ENCODE results near the gene OR4P4. TPM values are rescaled to one million over a fixed set of nuclear protein-coding genes. Genes with fewer than 3 reads are reported as not detected.

OR4P4 gene
- total and polyA plus RNA-seq, 8 donors = not detected

- H3K27me3 ChIP-seq = no peaks in the 10 kb centered on the region
- ATAC-seq (no peak), FAIRE-seq (no peak), DNase-seq (no peak)
- intact Hi-C loops (cut with DNase I) = no loop called here
- H3K27ac ChIP-seq = no peak overlapping the region
- WGBS, 2 donors = 38 to 50% methylated on average over 5 of the region's 5 CpGs
- no peaks in the 10 kb centered on the region for H3K9me3 ChIP-seq
- H3K4me1 ChIP-seq = no peaks in the 10 kb centered on the region
- no peak overlapping the region for H3K4me3 ChIP-seq
- H3K36me3 ChIP-seq = no peaks in the 10 kb centered on the region
- no peak for TF ChIP-seq CTCF (IDR thresholded peaks at IDR 0.05)
Measured at GRCh38 chr11:55673860-55674259, 38.9 kb downstream of the OR4P4 start.

Other genes with a start within 250 kb of the OR4P4 start
- not detected for gene OR4C15, start 80.6 kb upstream of the OR4P4 start, total RNA-seq
- not detected for gene OR4C15, start 80.6 kb upstream of the OR4P4 start, polyA plus RNA-seq
- not detected for gene OR4C16, start 63.0 kb upstream of the OR4P4 start, total RNA-seq
- gene OR4C16, start 63.0 kb upstream of the OR4P4 start, polyA plus RNA-seq = not detected
- gene OR4C11, start 27.5 kb upstream of the OR4P4 start, total RNA-seq = not detected
- gene OR4C11, start 27.5 kb upstream of the OR4P4 start, polyA plus RNA-seq = not detected
- gene OR4S2, start 13.2 kb downstream of the OR4P4 start, total RNA-seq = not detected
- not detected for gene OR4S2, start 13.2 kb downstream of the OR4P4 start, polyA plus RNA-seq
- gene OR4C6, start 27.1 kb downstream of the OR4P4 start, total RNA-seq = not detected
- gene OR4C6, start 27.1 kb downstream of the OR4P4 start, polyA plus RNA-seq = not detected
- gene OR5D13, start 138.3 kb downstream of the OR4P4 start, total RNA-seq = not detected
- not detected for gene OR5D13, start 138.3 kb downstream of the OR4P4 start, polyA plus RNA-seq
- gene OR5D14, start 160.4 kb downstream of the OR4P4 start, total RNA-seq = not detected
- gene OR5D14, start 160.4 kb downstream of the OR4P4 start, polyA plus RNA-seq = not detected
- gene OR5L1, start 176.3 kb downstream of the OR4P4 start, total RNA-seq = not detected
- gene OR5L1, start 176.3 kb downstream of the OR4P4 start, polyA plus RNA-seq = not detected
- gene OR5D18, start 184.5 kb downstream of the OR4P4 start, total RNA-seq = not detected
- gene OR5D18, start 184.5 kb downstream of the OR4P4 start, polyA plus RNA-seq = not detected
- not detected for gene OR5L2, start 192.1 kb downstream of the OR4P4 start, total RNA-seq
- not detected for gene OR5L2, start 192.1 kb downstream of the OR4P4 start, polyA plus RNA-seq
- not detected for gene OR5D16, start 203.6 kb downstream of the OR4P4 start, total RNA-seq
- gene OR5D16, start 203.6 kb downstream of the OR4P4 start, polyA plus RNA-seq = not detected
- not detected for gene TRIM51, start 248.2 kb downstream of the OR4P4 start, total RNA-seq
- not detected for gene TRIM51, start 248.2 kb downstream of the OR4P4 start, polyA plus RNA-seq